Neural cell (in vitro differentiated cells): ENCODE results near the gene EHBP1. TPM values are rescaled to one million over a fixed set of nuclear protein-coding genes. Genes with fewer than 3 reads are reported as not detected.

Experiments
- H2AFZ ChIP-seq: fragments of 200-600, 300-800 bp; sonication (generic), shearing (Covaris generic); 2 replicates; pipeline ENCODE4 v1.6.0; 2014; ENCODE audit warnings: low read depth, mild to moderate bottlenecking, antibody characterized with exemption, low read length, moderate library complexity
- H3F3A ChIP-seq: fragments of 200-600 bp; shearing (Covaris generic); 2 replicates; pipeline ENCODE4 v1.6.1; 2016; ENCODE audit warnings: mild to moderate bottlenecking, moderate library complexity, mixed read lengths, antibody characterized with exemption, low read length; ENCODE audit not compliant: insufficient read depth, poor library complexity, severe bottlenecking
- H3K27ac ChIP-seq: fragments of 200-600, 300-800 bp; sonication (generic), shearing (Covaris generic); 2 replicates; pipeline ENCODE4 v1.5.1; 2014; ENCODE audit warnings: mild to moderate bottlenecking, low read length, moderate library complexity
- H3K27me3 ChIP-seq: fragments of 300-800, 200-600 bp; sonication (generic), shearing (Covaris generic); 2 replicates; pipeline ENCODE4 v1.6.0; 2014; ENCODE audit warnings: mild to moderate bottlenecking, low read depth, low read length, moderate library complexity; ENCODE audit not compliant: insufficient read depth
- H3K36me3 ChIP-seq: fragments of 300-800, 200-600 bp; sonication (generic), shearing (Covaris generic); 2 replicates; pipeline ENCODE4 v1.5.1; 2014; ENCODE audit warnings: mild to moderate bottlenecking, antibody characterized with exemption, low read length, moderate library complexity; ENCODE audit not compliant: insufficient read depth
- H3K4me2 ChIP-seq: fragments of 300-800, 200-600 bp; sonication (generic), shearing (Covaris generic); 2 replicates; pipeline ENCODE4 v1.6.0; 2014; ENCODE audit warnings: mild to moderate bottlenecking, low read length
- H3K4me3 ChIP-seq: fragments of 300-800, 200-600 bp; sonication (generic), shearing (Covaris generic); 2 replicates; pipeline ENCODE4 v1.5.1; 2014; ENCODE audit warnings: mild to moderate bottlenecking, low read length, moderate library complexity
- H3K79me2 ChIP-seq: fragments of 200-600 bp; shearing (Covaris generic); replicated peaks from 2 replicates; pipeline ENCODE4 v1.6.0; 2014; ENCODE audit warnings: mild to moderate bottlenecking, low read length, moderate library complexity; ENCODE audit not compliant: insufficient read depth
- H3K9ac ChIP-seq: fragments of 300-800, 200-600 bp; sonication (generic), shearing (Covaris generic); 2 replicates; pipeline ENCODE4 v1.6.1; 2016; ENCODE audit warnings: mild to moderate bottlenecking, low read length, mixed read lengths
- H3K9me2 ChIP-seq: fragments of 200-600 bp; shearing (Covaris generic); 2 replicates; pipeline ENCODE4 v1.6.1; 2016; ENCODE audit warnings: mild to moderate bottlenecking, low read length, mixed read lengths; ENCODE audit not compliant: insufficient read depth
- H3K9me3 ChIP-seq: fragments of 200-600, 300-800 bp; sonication (generic), shearing (Covaris generic); 2 replicates; pipeline ENCODE4 v1.6.1; 2016; ENCODE audit warnings: mild to moderate bottlenecking, mixed run types, low read length, moderate library complexity, mixed read lengths
- H4K20me1 ChIP-seq: fragments of 200-600 bp; shearing (Covaris generic); 2 replicates; pipeline ENCODE4 v1.6.1; 2016; ENCODE audit warnings: mild to moderate bottlenecking, mixed run types; ENCODE audit not compliant: insufficient read depth
- CTCF ChIP-seq: fragments of 450-650 bp; IDR thresholded peaks from 2 replicates; pipeline ENCODE4 v1.5.1; 2014; ENCODE audit warnings: antibody characterized with exemption, mild to moderate bottlenecking, moderate library complexity; ENCODE audit not compliant: poor library complexity, severe bottlenecking
- EP300 ChIP-seq: fragments of 450-650 bp; conservative IDR thresholded peaks from 2 replicates; pipeline ENCODE4 v1.6.1; 2014; ENCODE audit warnings: antibody characterized with exemption, mild to moderate bottlenecking, moderate library complexity; ENCODE audit not compliant: poor library complexity, severe bottlenecking
- EZH2 ChIP-seq: fragments of 200-600, 300-800 bp; shearing (Covaris generic), sonication (generic); IDR thresholded peaks from 2 replicates; pipeline ENCODE4 v1.6.1; 2014; ENCODE audit warnings: antibody characterized with exemption, low read length, borderline replicate concordance, mild to moderate bottlenecking; ENCODE audit not compliant: insufficient read depth, poor library complexity, severe bottlenecking
- MXI1 ChIP-seq: fragments of 450-650 bp; conservative IDR thresholded peaks from 2 replicates; pipeline ENCODE4 v1.6.1; 2014; ENCODE audit warnings: antibody characterized with exemption, mild to moderate bottlenecking; ENCODE audit not compliant: poor library complexity, severe bottlenecking
- POLR2AphosphoS5 ChIP-seq: IDR thresholded peaks from 2 replicates; pipeline ENCODE4 v1.6.1; 2012
- RAD21 ChIP-seq: fragments of 450-650 bp; conservative IDR thresholded peaks from 2 replicates; pipeline ENCODE4 v1.6.1; 2014; ENCODE audit warnings: antibody characterized with exemption, mild to moderate bottlenecking, moderate library complexity
- REST ChIP-seq: IDR thresholded peaks from 2 replicates; pipeline ENCODE4 v1.6.1; 2012; ENCODE audit warnings: borderline replicate concordance
- SMC3 ChIP-seq: fragments of 450-650 bp; conservative IDR thresholded peaks from 2 replicates; pipeline ENCODE4 v1.6.1; 2014; ENCODE audit warnings: antibody characterized with exemption, mild to moderate bottlenecking, moderate library complexity; ENCODE audit not compliant: poor library complexity
- TAF1 ChIP-seq: IDR thresholded peaks from 2 replicates; pipeline ENCODE4 v1.6.1; 2012; ENCODE audit warnings: low read depth
- polyA plus RNA-seq: library from polyadenylated mRNA; depleted of rRNA; stranded (reverse); fragments of >200 nt; gene quantifications from 2 replicates; pipeline ENCODE4 v1.2.3, GENCODE V29; 2014

EHBP1 gene
- polyA plus RNA-seq, 1 donor from 2014 or later, result 52.6 TPM

- Histone ChIP-seq H3K4me2 (no peak overlapping the region), H3K9me3 (no peaks in the 10 kb centered on the region), H4K20me1 (no peaks in the 10 kb centered on the region), H3K9me2 (no peaks in the 10 kb centered on the region), H3F3A (no peaks in the 10 kb centered on the region), H3K27ac (no peak overlapping the region), H3K36me3 (no peaks in the 10 kb centered on the region), H2AFZ (no peak overlapping the region), H3K79me2 (no peaks in the 10 kb centered on the region), H3K9ac (no peak overlapping the region), H3K4me3 (no peak overlapping the region), H3K27me3 (no peaks in the 10 kb centered on the region)
- no peak for TF ChIP-seq REST
Measured at GRCh38 chr2:62794791-62795190, 89.3 kb downstream of the EHBP1 start.

- TF ChIP-seq SMC3, result no peak
- no peak for TF ChIP-seq EP300
- TF ChIP-seq TAF1, result no peak
- no peak for TF ChIP-seq EZH2
- TF ChIP-seq POLR2AphosphoS5, result no peak
- TF ChIP-seq RAD21, result no peak
- TF ChIP-seq REST, result no peak
- no peak for TF ChIP-seq MXI1
- TF ChIP-seq CTCF, result no peak
- Histone ChIP-seq H3K36me3 (no peaks in the 10 kb centered on the region), H3K4me2 (no peak overlapping the region), H3K4me3 (no peak overlapping the region), H2AFZ (no peak overlapping the region), H3K27me3 (no peaks in the 10 kb centered on the region), H3K9me3 (no peaks in the 10 kb centered on the region), H3F3A (no peaks in the 10 kb centered on the region), H3K9me2 (no peaks in the 10 kb centered on the region), H3K9ac (no peak overlapping the region), H3K79me2 (no peaks in the 10 kb centered on the region), H3K27ac (no peak overlapping the region), H4K20me1 (no peaks in the 10 kb centered on the region)
Measured at GRCh38 chr2:62795341-62795740, 89.8 kb downstream of the EHBP1 start.
